A673 (cell line): ENCODE data around the gene RIMS3. TPM values are rescaled to one million over a fixed set of nuclear protein-coding genes. Genes with fewer than 3 reads are reported as not detected.

Experiments used
- BruUV-seq: library from RNA; stranded (reverse); fragments of 400-500 nt; replicated peaks from 2 replicates; lab custom pipeline; 2021; lab: Mats Ljungman, UMichigan
- CTCF ChIA-PET: fragments of 300-600 bp; sonication (Branson Sonifier 250); formaldehyde crosslinking; loops from one replicate; lab custom pipeline; 2022; ENCODE audit warnings: antibody characterized with exemption; lab: Charles Lee
- POLR2A ChIA-PET: fragments of 300-600 bp; sonication (Branson Sonifier 250); formaldehyde crosslinking; loops from one replicate; lab custom pipeline; 2022; ENCODE audit warnings: antibody characterized with exemption; ENCODE audit not compliant: low non-redundant PET; lab: Charles Lee
- DNase-seq: peaks from one replicate; pipeline ENCODE4 v3.0.0-alpha.2; 2015; ENCODE audit warnings: low spot score
- H3K27ac ChIP-seq: fragments of 200-600 bp; sonication (generic); 2 replicates; pipeline ENCODE4 v1.5.1; 2016; ENCODE audit warnings: mixed run types, low read depth, mild to moderate bottlenecking, mixed read lengths, antibody characterized with exemption, low read length; ENCODE audit not compliant: poor library complexity, severe bottlenecking
- H3K27me3 ChIP-seq: fragments of 200-600 bp; sonication (generic); replicated peaks from 2 replicates; pipeline ENCODE4 v1.6.1; 2017; ENCODE audit warnings: mixed run types, low read depth, mild to moderate bottlenecking, mixed read lengths, antibody characterized with exemption, low read length; ENCODE audit not compliant: insufficient read depth, poor library complexity
- H3K36me3 ChIP-seq: fragments of 200-600 bp; sonication (generic); 2 replicates; pipeline ENCODE4 v1.6.1; 2016; ENCODE audit warnings: mixed run types, mild to moderate bottlenecking, mixed read lengths, antibody characterized with exemption, low read length; ENCODE audit not compliant: insufficient read depth, poor library complexity, severe bottlenecking
- H3K4me1 ChIP-seq: fragments of 200-600 bp; sonication (generic); 2 replicates; pipeline ENCODE4 v1.6.1; 2017; ENCODE audit warnings: mixed run types, mild to moderate bottlenecking, mixed read lengths, antibody characterized with exemption, low read length; ENCODE audit not compliant: insufficient read depth, poor library complexity, severe bottlenecking
- H3K4me3 ChIP-seq: fragments of 200-600 bp; sonication (generic); 2 replicates; pipeline ENCODE4 v1.5.1; 2016; ENCODE audit warnings: low read depth, mixed run types, mild to moderate bottlenecking, mixed read lengths, low read length; ENCODE audit not compliant: poor library complexity, severe bottlenecking
- H3K9me3 ChIP-seq: fragments of 200-600 bp; sonication (generic); 2 replicates; pipeline ENCODE4 v1.6.1; 2016; ENCODE audit warnings: mixed run types, low read depth, mild to moderate bottlenecking, mixed read lengths, antibody characterized with exemption, low read length; ENCODE audit not compliant: poor library complexity, severe bottlenecking
- CTCF ChIP-seq: fragments of 300-800, 200-600 bp; sonication (generic); conservative IDR thresholded peaks from 2 replicates; pipeline ENCODE4 v1.5.1; 2017; ENCODE audit warnings: low read depth, mild to moderate bottlenecking, antibody characterized with exemption, low read length, moderate library complexity, mixed read lengths
- EZH2 ChIP-seq: fragments of 200-600 bp; sonication (generic); IDR thresholded peaks from 2 replicates; pipeline ENCODE4 v1.6.1; 2017; ENCODE audit warnings: borderline replicate concordance, low read depth, mild to moderate bottlenecking, mixed read lengths, antibody characterized with exemption, low read length; ENCODE audit not compliant: poor library complexity, severe bottlenecking
- intact Hi-C: fragments of 100-400 bp; cut with micrococcal nuclease; formaldehyde crosslinking; loops from one replicate; pipeline ENCODE4 v1.10.0; 2022; ENCODE audit not compliant: unreplicated experiment
- total RNA-seq: library from RNA; stranded (reverse); gene quantifications from 2 replicates; pipeline ENCODE4 v1.2.3, GENCODE V29; 2021

Gene RIMS3
- total RNA-seq, 1 experiment from 2014 or later: 9.9 TPM

DNA sequence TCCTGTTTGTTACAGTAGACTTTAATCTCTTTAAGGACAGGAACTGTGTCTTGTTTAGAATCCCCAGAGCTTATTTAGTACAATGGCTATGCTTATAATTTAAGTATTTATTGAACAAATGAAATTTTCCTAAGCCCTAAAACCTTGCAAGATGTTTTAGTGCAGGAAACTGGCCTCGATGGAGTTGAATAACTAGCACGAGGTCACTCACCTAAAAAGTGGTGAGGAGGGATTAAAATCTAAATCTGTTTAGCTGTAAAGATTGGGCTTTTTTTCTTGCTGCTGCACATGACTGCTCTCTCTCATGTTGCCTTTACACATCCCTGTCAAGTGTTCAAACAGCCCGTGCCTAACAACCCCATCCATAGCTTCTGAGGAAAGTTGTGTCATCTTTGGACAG, 36.2 kb upstream of the RIMS3 start:
- Histone ChIP-seq H3K36me3 (no peaks in the 10 kb centered on the region), H3K4me1 (peaks cover 58% of the 10 kb centered on the region), H3K4me3 (no peak overlapping the region), H3K27ac (peak overlapping the region; percentile 53), H3K27me3 (no peaks in the 10 kb centered on the region), H3K9me3 (no peaks in the 10 kb centered on the region)
- DNase-seq: peak; percentile 71
- intact Hi-C loops: no loop called here
- ChIA-PET POLR2A (no interaction called here), CTCF (no interaction called here)
- TF ChIP-seq CTCF: no peak
- TF ChIP-seq EZH2: no peak
- BruUV-seq: no TSS peak

DNA sequence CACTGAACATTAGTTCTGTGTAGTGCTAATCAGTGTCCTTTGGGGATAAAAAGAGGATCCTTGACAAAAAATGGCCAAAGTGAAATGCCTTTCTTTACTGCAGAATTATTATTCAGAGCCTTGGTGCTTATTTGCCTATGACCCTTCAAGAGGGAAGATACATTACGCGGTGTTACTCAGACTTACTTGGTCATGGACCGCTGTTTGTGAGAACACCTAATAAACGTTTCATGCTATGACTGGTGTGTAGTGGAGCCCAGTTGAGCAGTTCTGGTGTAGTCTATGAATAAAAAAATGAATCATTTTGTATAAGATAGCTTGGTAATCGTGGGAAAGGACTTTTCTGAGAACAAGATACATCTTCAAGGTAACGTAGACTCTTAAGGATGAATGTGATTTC, 34.3 kb upstream of the RIMS3 start:
- no peak overlapping the region for H3K4me3 ChIP-seq
- peak overlapping the region; percentile 24 for H3K27ac ChIP-seq
- H3K27me3 ChIP-seq: no peaks in the 10 kb centered on the region
- BruUV-seq: no TSS peak
- peaks cover 64% of the 10 kb centered on the region for H3K4me1 ChIP-seq
- POLR2A ChIA-PET: no interaction called here
- intact Hi-C loops: no loop called here
- no peaks in the 10 kb centered on the region for H3K9me3 ChIP-seq
- CTCF ChIA-PET: no interaction called here
- TF ChIP-seq EZH2 (no peak), CTCF (no peak)
- no peaks in the 10 kb centered on the region for H3K36me3 ChIP-seq
- DNase-seq: no peak

GRCh38 chr1:40697436-40697835, 32.0 kb upstream of the RIMS3 start:
- intact Hi-C loops: no loop called here
- ChIA-PET CTCF (no interaction called here), POLR2A (no interaction called here)
- no peak for DNase-seq
- H3K4me3 ChIP-seq: no peak overlapping the region
- BruUV-seq: no TSS peak
- no peaks in the 10 kb centered on the region for H3K9me3 ChIP-seq
- no peak for TF ChIP-seq CTCF
- TF ChIP-seq EZH2: no peak
- H3K27ac ChIP-seq: no peak overlapping the region
- H3K36me3 ChIP-seq: no peaks in the 10 kb centered on the region
- peaks cover 66% of the 10 kb centered on the region for H3K4me1 ChIP-seq
- no peaks in the 10 kb centered on the region for H3K27me3 ChIP-seq
